ENCODE data around the gene ALCAM. TPM values are rescaled to one million over a fixed set of nuclear protein-coding genes. Genes with fewer than 3 reads are reported as not detected.

ALCAM gene
- total and polyA plus RNA-seq, 2 of the 8 experiments (the other 6 are each of a cell fraction or from before 2014, with no cell fraction given): 10.8 to 33.0 TPM

GRCh38 chr3:105399062-105399461, 32.4 kb downstream of the ALCAM start (continued):
- TF ChIP-seq CHD7 (IDR thresholded peaks at IDR 0.05; ENCODE audit: insufficient replicate concordance, low read length) (no peak), ATF3 (IDR thresholded peaks at IDR 0.05; ENCODE audit: insufficient read depth, low read depth, low read length) (no peak), CTBP2 (IDR thresholded peaks at IDR 0.05; ENCODE audit: borderline replicate concordance, insufficient read depth, insufficient read length, low read length) (no peak), POU5F1 (IDR thresholded peaks at IDR 0.05; ENCODE audit: low read depth, low read length) (no peak), CTCF (IDR thresholded peaks at IDR 0.05; ENCODE audit: control extremely low read depth in 1 of 3, insufficient read depth in 1 of 3, low read depth in 1 of 3, low read length in 3 of 3) (no peak), EP300 (IDR thresholded peaks at IDR 0.05; ENCODE audit: borderline replicate concordance in 1 of 2, low read depth in 2 of 2, low read length in 2 of 2) (no peak), SP2 (IDR thresholded peaks at IDR 0.05; ENCODE audit: low read length) (no peak)

All from H1 (cell line).